Stomach (tissue), 4 donors: Measurements from ENCODE around the gene CARD10.

Experiments
- CTCF ChIP-seq, 7 experiments: fragments of 450-650 bp in 4 of 7; fragments of 200-600 bp in 3 of 7; sonication (generic) in 3 of 7; IDR thresholded peaks; one replicate each; pipeline ENCODE4 v1.5.1; 2016 to 2019; ENCODE audit warnings: antibody characterized with exemption in 7 of 7, control low read depth in 2 of 7, mild to moderate bottlenecking in 1 of 7
- EP300 ChIP-seq: sonication (generic); formaldehyde crosslinking; IDR thresholded peaks from one replicate; pipeline ENCODE4 v1.6.1; 2017; ENCODE audit warnings: antibody characterized with exemption
- POLR2A ChIP-seq, 4 donors: fragments of 450-650 bp; IDR thresholded peaks; one replicate each; pipeline ENCODE4 v1.6.1; 2016; ENCODE audit warnings: antibody characterized with exemption in 4 of 4, control low read depth in 2 of 4, mild to moderate bottlenecking in 1 of 4, moderate library complexity in 1 of 4
- POLR2AphosphoS5 ChIP-seq, 3 donors: sonication (generic); formaldehyde crosslinking; IDR thresholded peaks; one replicate each; pipeline ENCODE4 v1.6.1; 2016; ENCODE audit warnings: antibody characterized with exemption in 3 of 3

- no peak for TF ChIP-seq POLR2A (IDR thresholded peaks at IDR 0.05)
- TF ChIP-seq CTCF (IDR thresholded peaks at IDR 0.05), result no peak
- TF ChIP-seq EP300, result no peak
- TF ChIP-seq POLR2AphosphoS5 (IDR thresholded peaks at IDR 0.05), result no peak
Observed at GRCh38 chr22:37488337-37489135, 30.7 kb downstream of the CARD10 start.
